NCI-H345 (cell line): Measurements from ENCODE around the gene UMAD1.
A peak's percentile ranks its signal among the peaks of the same experiment; 100 is the strongest.

ENCODE experiments used
- DNase-seq: peaks from one replicate; lab custom pipeline; 2025; lab: John Stamatoyannopoulos, UW

Gene UMAD1

GRCh38 chr7:7830122-7830878, 189.7 kb downstream of the UMAD1 start:
- DNase-seq: peak; percentile 53

GRCh38 chr7:7832518-7832917, 192.0 kb downstream of the UMAD1 start:
- DNase-seq: no peak

- DNase-seq: no peak
Measured at GRCh38 chr7:7834761-7835160, 194.2 kb downstream of the UMAD1 start.

- DNase-seq: no peak
Measured at GRCh38 chr7:7841027-7841426, 200.5 kb downstream of the UMAD1 start.

GRCh38 chr7:7843240-7843639, 202.7 kb downstream of the UMAD1 start:
- DNase-seq: no peak

GRCh38 chr7:7843972-7844371, 203.4 kb downstream of the UMAD1 start:
- DNase-seq: no peak

GRCh38 chr7:7848246-7848645, 207.7 kb downstream of the UMAD1 start:
- DNase-seq: no peak

- DNase-seq: no peak
Measured at GRCh38 chr7:7848892-7849291, 208.3 kb downstream of the UMAD1 start.

GRCh38 chr7:7850150-7850549, 209.6 kb downstream of the UMAD1 start:
- no peak for DNase-seq

GRCh38 chr7:7851381-7851780, 210.8 kb downstream of the UMAD1 start:
- DNase-seq: no peak

- no peak for DNase-seq
Measured at GRCh38 chr7:7851991-7852390, 211.4 kb downstream of the UMAD1 start.

- DNase-seq: no peak
Measured at GRCh38 chr7:7857143-7857583, 216.6 kb downstream of the UMAD1 start.

GRCh38 chr7:7858559-7858958, 218.0 kb downstream of the UMAD1 start:
- no peak for DNase-seq

- DNase-seq: no peak
Measured at GRCh38 chr7:7859411-7859810, 218.9 kb downstream of the UMAD1 start.

- peak; percentile 88 for DNase-seq
Measured at GRCh38 chr7:7861211-7861633, 220.7 kb downstream of the UMAD1 start.

GRCh38 chr7:7862393-7862792, 221.8 kb downstream of the UMAD1 start:
- DNase-seq: no peak

- no peak for DNase-seq
Measured at GRCh38 chr7:7867846-7868571, 227.5 kb downstream of the UMAD1 start.

- DNase-seq: no peak
Measured at GRCh38 chr7:7868572-7868899, 228.0 kb downstream of the UMAD1 start.

GRCh38 chr7:7869036-7869435, 228.5 kb downstream of the UMAD1 start:
- DNase-seq: peak; percentile 17

GRCh38 chr7:7869651-7870050, 229.1 kb downstream of the UMAD1 start:
- no peak for DNase-seq

GRCh38 chr7:7870555-7870954, 230.0 kb downstream of the UMAD1 start:
- DNase-seq: no peak

- no peak for DNase-seq
Measured at GRCh38 chr7:7876419-7876818, 235.9 kb downstream of the UMAD1 start.

- no peak for DNase-seq
Measured at GRCh38 chr7:7881581-7881980, 241.0 kb downstream of the UMAD1 start.

GRCh38 chr7:7882888-7883287, 242.3 kb downstream of the UMAD1 start:
- DNase-seq: no peak
